AG09309 (cell line): ENCODE measurements around the gene CD207.

Source experiments
- DNase-seq: peaks from one replicate; pipeline ENCODE4 v3.0.0-alpha.2; 2010; ENCODE audit warnings: low read depth
- H3K4me3 ChIP-seq: 2 replicates; pipeline ENCODE4 v1.5.1; 2011; ENCODE audit warnings: mild to moderate bottlenecking, low read depth, low read length, moderate library complexity; ENCODE audit not compliant: control insufficient read depth
- TF ChIP-seq, protein P1 (sequence below): IDR thresholded peaks from 2 replicates; pipeline ENCODE4 v1.5.1; 2011; ENCODE audit warnings: mild to moderate bottlenecking, low read depth, low read length, inconsistent platforms; ENCODE audit not compliant: insufficient read depth, control insufficient read depth; ENCODE audit errors: missing control alignments

CD207 gene

DNA sequence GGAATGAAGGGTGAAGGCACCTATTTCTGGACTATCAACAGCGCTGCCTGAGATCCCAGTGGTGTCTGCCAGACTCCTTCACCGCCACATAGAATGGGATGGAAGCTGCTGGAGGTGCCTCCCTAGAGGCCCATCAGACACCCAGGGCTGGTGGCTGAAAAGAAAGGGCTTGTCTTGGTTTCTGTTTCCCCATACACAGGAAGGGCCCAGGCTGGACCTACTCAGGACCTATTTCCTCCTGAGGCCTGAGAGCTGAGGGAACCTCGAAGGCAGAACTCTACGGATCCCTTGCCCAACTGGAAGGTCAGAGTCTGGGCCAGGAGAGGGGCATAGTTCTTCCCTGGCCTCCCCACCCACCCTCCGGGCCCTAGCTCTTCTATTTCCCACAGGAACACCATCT, 12.4 kb downstream of the CD207 start:
- TF ChIP-seq, protein P1, sequence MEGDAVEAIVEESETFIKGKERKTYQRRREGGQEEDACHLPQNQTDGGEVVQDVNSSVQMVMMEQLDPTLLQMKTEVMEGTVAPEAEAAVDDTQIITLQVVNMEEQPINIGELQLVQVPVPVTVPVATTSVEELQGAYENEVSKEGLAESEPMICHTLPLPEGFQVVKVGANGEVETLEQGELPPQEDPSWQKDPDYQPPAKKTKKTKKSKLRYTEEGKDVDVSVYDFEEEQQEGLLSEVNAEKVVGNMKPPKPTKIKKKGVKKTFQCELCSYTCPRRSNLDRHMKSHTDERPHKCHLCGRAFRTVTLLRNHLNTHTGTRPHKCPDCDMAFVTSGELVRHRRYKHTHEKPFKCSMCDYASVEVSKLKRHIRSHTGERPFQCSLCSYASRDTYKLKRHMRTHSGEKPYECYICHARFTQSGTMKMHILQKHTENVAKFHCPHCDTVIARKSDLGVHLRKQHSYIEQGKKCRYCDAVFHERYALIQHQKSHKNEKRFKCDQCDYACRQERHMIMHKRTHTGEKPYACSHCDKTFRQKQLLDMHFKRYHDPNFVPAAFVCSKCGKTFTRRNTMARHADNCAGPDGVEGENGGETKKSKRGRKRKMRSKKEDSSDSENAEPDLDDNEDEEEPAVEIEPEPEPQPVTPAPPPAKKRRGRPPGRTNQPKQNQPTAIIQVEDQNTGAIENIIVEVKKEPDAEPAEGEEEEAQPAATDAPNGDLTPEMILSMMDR = no peak
- no peak for DNase-seq
- H3K4me3 ChIP-seq = no peak overlapping the region

DNA sequence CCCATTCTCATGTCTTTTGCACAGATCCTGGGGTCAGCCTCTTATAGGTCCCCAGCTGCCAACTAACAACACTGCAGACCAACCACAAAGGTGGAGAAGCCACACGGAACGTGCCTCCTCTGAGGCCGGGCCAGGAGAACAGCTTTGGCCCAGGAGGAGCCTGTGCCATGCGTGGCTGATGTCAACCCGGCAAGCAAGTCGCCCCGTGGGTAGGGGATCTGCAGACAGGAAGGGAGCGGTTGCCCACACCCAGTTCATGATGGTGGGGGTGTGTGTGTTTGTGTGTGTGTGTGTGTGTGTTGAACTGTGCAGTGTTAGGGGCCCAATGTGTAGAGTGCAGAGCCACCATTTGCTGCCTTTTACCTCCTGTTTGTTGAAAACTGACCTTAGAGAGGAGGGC, 12.8 kb downstream of the CD207 start:
- TF ChIP-seq, protein P1 = no peak
- DNase-seq = no peak
- H3K4me3 ChIP-seq = no peak overlapping the region

DNA sequence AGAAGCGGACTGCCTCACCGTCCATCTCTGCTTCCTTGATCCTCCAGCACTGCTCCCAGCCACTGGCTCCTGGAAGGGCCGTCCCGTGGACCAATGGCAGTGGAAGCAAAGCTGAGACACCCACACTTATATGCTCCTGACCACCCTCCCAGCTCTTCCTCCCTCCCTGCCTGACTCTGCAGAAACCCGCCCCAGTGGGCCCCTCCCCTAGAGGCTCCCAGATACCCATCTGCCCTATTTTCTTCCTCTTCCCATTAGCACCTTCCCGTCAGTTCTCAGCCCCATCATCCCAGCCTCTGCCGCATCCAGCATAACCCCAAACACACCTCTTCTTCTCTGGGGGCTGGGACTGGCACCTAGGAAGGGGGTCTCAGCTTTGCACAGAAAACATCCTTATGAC, 15.1 kb downstream of the CD207 start, which contains the start of gene CLEC4F:
Gene CLEC4F (minus strand): TSS at position 101 of the 400 bp plus-strand sequence. CDS start 76 bp downstream, at position 25.
- DNase-seq = no peak
- TF ChIP-seq, protein P1 = no peak
- no peak within 1 kb of the TSS for H3K4me3 ChIP-seq

DNA sequence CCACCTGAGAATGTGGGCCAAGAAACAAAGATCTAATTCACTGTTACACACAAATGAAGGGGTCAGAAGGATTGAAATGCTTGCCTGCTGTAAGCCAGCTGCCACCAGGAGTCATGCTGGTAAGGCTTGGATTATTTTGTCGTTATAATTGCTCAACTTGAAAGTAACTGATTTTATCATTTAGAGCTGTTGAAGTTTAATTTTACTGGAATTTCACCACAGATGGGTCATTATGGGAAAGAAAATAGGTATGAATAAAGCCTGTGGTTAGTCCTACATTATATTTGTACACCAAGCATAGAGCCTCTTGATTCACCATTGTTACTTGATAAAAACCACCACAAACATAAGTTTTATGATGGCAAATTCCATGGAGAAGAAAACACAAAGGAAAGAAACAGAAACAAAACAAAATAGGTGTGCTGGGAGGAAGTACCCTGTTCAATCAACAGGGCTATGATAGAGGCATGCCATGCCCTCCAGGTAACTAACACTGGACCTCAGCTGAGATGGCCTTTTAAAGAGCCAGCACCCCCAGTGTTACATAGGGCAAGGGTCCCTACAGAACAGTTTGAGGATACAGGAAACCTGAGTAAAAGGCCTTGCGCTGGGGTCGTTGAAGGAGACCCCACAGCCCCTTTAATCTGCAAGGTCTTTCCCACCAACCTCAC, 18.2 kb downstream of the CD207 start:
- TF ChIP-seq, protein P1 = no peak
- no peak overlapping the region for H3K4me3 ChIP-seq
- no peak for DNase-seq

GRCh38 chr2:70816726-70817125, 18.9 kb downstream of the CD207 start:
- DNase-seq = no peak
- TF ChIP-seq, protein P1 = no peak

GRCh38 chr2:70808983-70809958, 26.3 kb downstream of the CD207 start:
- no peak for DNase-seq
- TF ChIP-seq, protein P1 = no peak
- no peak overlapping the region for H3K4me3 ChIP-seq

More at GRCh38 chr2:70816726-70817125, 18.9 kb downstream of the CD207 start:
- H3K4me3 ChIP-seq = no peak overlapping the region
